ENCODE measurements around the gene ACSL5.
"Not testable (repeated sequence)": the region's sequence is repeated elsewhere in the genome, so short reads cannot be mapped to it uniquely, and the experiment has no call there.

The ACSL5 gene

GRCh38 chr10:112349521-112350085, 24.3 kb upstream of the ACSL5 start:
- in situ Hi-C loops (cut with MboI; ENCODE audit: low sequenced_read_pairs): no loop called here

GRCh38 chr10:112351146-112351545, 22.8 kb upstream of the ACSL5 start:
- in situ Hi-C loops (cut with MboI; ENCODE audit: low sequenced_read_pairs): no loop called here

- in situ Hi-C loops (cut with MboI; ENCODE audit: low sequenced_read_pairs): no loop called here
These were observed 21.9 kb upstream of the ACSL5 start for GRCh38 chr10:112352044-112352443.

GRCh38 chr10:112353046-112353445, 20.9 kb upstream of the ACSL5 start:
- in situ Hi-C loops (cut with MboI; ENCODE audit: low sequenced_read_pairs): no loop called here

GRCh38 chr10:112356686-112357085, 17.2 kb upstream of the ACSL5 start:
- in situ Hi-C loops (cut with MboI; ENCODE audit: low sequenced_read_pairs): no loop called here

GRCh38 chr10:112359606-112360307, 14.2 kb upstream of the ACSL5 start:
- in situ Hi-C loops (cut with MboI; ENCODE audit: low sequenced_read_pairs): no loop called here

GRCh38 chr10:112360308-112361270, 13.3 kb upstream of the ACSL5 start:
- in situ Hi-C loops (cut with MboI; ENCODE audit: low sequenced_read_pairs): no loop called here

GRCh38 chr10:112361951-112362751, 11.8 kb upstream of the ACSL5 start:
- in situ Hi-C loops (cut with MboI; ENCODE audit: low sequenced_read_pairs): no loop called here

- in situ Hi-C loops (cut with MboI; ENCODE audit: low sequenced_read_pairs): no loop called here
These were observed 11.1 kb upstream of the ACSL5 start for GRCh38 chr10:112362833-112363232.

GRCh38 chr10:112363696-112364688, 9.9 kb upstream of the ACSL5 start:
- in situ Hi-C loops (cut with MboI; ENCODE audit: low sequenced_read_pairs): no loop called here

- in situ Hi-C loops (cut with MboI; ENCODE audit: low sequenced_read_pairs): no loop called here
These were observed 8.9 kb upstream of the ACSL5 start for GRCh38 chr10:112365014-112365432.

- in situ Hi-C loops (cut with MboI; ENCODE audit: low sequenced_read_pairs): no loop called here
These were observed 8.5 kb upstream of the ACSL5 start for GRCh38 chr10:112365451-112365850.

GRCh38 chr10:112366992-112367391, 6.9 kb upstream of the ACSL5 start:
- in situ Hi-C loops (cut with MboI; ENCODE audit: low sequenced_read_pairs): no loop called here

- in situ Hi-C loops (cut with MboI; ENCODE audit: low sequenced_read_pairs): no loop called here
These were observed 6.4 kb upstream of the ACSL5 start for GRCh38 chr10:112367516-112367915.

GRCh38 chr10:112369495-112370423, 4.2 kb upstream of the ACSL5 start:
- in situ Hi-C loops (cut with MboI; ENCODE audit: low sequenced_read_pairs): no loop called here

- in situ Hi-C loops (cut with MboI; ENCODE audit: low sequenced_read_pairs): no loop called here
These were observed 3.5 kb upstream of the ACSL5 start for GRCh38 chr10:112370424-112370819.

- in situ Hi-C loops (cut with MboI; ENCODE audit: low sequenced_read_pairs): not testable (repeated sequence)
These were observed 2.6 kb upstream of the ACSL5 start for GRCh38 chr10:112371326-112371725.

- in situ Hi-C loops (cut with MboI; ENCODE audit: low sequenced_read_pairs): not testable (repeated sequence)
These were observed 1.6 kb upstream of the ACSL5 start for GRCh38 chr10:112372182-112372810.

Measured in hTERT RPE-1 (cell line).